LNCAP (cell line): ENCODE data around the gene GBGT1.

ENCODE experiments used
- TF ChIP-seq, protein P1 (sequence below): fragments of 450-650 bp; IDR thresholded peaks from 2 replicates; pipeline ENCODE4 v1.5.1; 2017; ENCODE audit warnings: mild to moderate bottlenecking

GBGT1 gene

DNA sequence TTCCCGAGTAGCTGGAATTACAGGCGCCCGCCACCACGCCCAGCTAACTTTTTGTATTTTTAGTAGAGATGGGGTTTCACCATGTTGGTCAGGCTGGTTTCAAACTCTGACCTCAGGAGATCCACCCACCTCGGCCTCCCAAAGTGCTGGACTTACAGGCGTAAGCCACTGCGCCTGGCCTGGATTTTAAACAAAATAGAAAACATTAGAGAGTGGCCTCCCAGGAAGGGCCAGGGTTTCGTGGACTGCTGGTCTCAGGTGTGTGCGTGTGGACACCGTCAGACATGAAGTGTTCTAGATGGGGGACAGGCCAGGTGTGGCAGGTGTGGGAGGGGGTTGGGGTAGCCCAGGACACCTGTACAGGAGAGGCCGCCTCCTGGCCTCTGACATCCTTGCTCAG lies 7.0 kb upstream of the GBGT1 start:
- TF ChIP-seq, protein P1, sequence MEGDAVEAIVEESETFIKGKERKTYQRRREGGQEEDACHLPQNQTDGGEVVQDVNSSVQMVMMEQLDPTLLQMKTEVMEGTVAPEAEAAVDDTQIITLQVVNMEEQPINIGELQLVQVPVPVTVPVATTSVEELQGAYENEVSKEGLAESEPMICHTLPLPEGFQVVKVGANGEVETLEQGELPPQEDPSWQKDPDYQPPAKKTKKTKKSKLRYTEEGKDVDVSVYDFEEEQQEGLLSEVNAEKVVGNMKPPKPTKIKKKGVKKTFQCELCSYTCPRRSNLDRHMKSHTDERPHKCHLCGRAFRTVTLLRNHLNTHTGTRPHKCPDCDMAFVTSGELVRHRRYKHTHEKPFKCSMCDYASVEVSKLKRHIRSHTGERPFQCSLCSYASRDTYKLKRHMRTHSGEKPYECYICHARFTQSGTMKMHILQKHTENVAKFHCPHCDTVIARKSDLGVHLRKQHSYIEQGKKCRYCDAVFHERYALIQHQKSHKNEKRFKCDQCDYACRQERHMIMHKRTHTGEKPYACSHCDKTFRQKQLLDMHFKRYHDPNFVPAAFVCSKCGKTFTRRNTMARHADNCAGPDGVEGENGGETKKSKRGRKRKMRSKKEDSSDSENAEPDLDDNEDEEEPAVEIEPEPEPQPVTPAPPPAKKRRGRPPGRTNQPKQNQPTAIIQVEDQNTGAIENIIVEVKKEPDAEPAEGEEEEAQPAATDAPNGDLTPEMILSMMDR: no peak

DNA sequence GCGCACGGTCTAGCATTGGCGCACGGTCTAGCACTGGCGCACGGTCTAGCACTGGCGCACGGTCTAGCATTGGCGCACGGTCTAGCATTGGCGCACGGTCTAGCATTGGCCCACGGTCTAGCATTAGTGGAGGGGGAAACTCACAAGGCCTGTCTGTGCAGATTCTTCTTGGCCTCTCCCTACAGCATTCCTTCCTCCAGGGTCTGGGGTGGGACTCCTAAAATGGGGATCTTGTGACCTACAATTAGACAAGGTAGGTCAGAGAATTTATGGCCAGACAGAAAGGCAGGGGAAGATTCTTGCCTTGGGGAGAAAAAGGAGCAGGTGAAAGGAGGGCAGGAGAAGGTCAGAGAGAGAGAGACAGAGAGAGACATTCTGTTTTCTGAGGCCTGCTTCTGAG lies 5.4 kb upstream of the GBGT1 start:
- TF ChIP-seq, protein P1: no peak

DNA sequence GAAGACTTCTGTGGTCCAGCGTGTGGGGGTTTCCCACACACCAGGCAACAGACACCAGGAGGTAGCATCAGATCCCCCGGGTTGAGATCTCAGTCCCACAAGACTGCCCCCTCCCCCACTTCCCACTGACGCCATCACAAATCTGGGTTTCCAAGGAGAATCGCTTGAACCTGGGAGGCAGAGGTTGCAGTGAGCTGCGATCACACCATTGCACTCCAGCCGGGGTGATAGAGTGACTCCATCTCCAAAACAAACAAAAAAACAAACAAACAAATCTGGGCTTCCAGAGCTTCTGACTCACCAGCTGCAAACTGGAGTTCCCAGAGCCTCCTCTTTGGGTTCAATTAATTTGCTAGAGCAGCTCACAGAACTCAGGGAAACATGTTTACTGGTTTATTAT lies 4.7 kb upstream of the GBGT1 start:
- TF ChIP-seq, protein P1: no peak

DNA sequence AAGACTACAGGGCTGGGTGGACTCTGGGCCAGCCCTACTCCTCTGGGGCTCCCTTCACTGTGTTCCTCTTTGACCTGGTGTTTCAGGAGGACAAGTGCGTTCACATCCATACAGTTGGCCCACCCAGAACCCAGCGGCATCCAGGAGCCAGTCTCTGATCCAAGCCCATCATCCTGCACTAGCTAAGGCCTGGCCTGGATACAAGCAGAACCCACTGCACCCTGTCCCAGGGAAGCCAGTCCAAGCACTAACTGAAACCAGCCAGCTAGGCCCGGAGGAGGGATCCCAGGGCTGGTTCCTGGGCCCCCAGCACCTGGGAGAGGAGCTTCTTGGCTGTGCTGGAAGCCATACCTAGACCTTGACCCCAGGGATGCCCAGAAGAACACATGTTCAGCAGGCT lies 4.1 kb upstream of the GBGT1 start:
- TF ChIP-seq, protein P1: no peak

DNA sequence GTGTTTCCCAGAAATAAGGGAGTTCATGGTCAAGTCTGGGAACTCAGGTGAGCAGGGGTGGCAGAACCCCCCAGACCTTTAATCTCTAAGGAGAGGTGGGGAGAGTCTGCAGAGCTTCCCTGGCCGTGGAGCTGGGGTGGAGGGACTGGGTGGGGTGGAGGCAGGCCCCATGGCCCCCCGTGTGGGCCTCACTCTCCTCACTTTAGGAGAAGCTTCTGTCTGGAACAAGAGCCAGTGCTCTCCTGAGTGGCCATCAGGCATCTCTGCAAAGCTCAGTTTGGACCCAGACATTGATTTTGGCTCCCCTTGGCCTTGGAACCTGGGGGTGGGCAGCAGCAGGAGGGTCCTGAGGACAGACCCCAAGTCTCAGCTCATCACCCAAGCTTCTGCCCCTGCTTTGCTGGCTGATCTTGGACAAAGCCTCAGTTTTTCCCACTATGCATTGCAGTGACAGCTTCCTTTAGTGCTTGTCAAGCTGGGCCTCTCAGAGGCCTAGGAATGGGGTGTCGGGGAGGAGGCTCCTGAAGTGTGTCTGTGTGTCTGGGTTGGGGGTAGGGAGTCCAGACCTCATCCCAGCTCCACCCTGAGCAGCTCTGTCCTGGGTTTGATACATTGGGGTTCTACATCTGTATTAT lies 3.5 kb upstream of the GBGT1 start:
- TF ChIP-seq, protein P1: no peak

DNA sequence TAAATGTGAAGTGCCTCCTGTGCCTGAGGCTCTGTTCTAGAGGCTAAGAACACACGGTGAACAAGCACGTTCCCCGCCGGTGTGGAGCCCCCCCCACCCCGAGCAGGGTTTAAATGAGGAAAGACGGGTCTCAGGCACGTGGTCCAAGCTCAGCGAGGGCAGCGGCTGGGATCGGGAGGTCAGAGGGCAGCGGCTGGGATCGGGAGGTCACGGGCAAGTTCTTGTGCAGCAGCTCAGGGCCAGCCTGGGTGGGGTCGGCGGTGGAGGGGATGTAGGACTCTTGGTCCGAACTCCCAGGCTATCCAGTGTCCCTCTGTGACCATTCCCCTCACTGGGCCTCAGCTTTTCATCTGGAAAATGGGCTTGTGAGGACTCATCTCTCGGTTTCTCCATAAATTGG lies 2.7 kb upstream of the GBGT1 start:
- TF ChIP-seq, protein P1: no peak

DNA sequence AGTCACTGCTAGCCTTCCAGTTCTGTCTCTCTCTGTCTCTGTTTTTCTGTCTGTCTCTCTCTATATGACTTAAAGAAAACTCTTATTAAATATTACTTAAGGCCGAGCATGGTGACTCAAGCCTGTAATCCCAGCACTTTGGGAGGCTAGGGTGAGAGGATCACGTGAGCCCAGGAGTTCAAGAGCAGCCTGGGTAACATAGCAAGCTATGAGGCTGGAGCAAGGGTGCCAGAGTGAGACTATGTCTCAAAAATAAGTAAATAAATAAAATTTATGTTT lies 1.7 kb upstream of the GBGT1 start:
- TF ChIP-seq, protein P1: no peak

DNA sequence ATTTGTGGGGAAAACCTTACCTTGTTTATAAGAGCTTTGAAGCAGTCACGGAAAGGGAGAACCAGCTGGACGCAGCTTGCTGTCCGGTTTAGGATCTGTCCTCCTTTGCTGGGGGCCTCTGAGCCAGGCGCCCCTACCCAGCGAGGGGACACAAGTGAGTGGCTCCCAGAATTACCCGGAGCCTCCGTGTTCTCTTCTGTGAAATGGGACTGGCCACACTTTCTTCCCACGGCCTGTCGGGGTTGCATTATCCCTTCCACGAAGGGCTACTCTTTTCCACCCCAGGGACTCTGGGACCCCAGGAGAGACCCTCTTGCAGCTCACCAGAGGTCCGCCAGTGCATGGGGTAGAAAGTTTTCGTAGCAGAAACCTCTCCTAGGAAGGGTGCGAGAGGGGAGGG lies 477 bp upstream of the GBGT1 start:
- TF ChIP-seq, protein P1: no peak
